A673 (cell line): ENCODE measurements around the gene MS4A10. TPM values are rescaled to one million over a fixed set of nuclear protein-coding genes. Genes with fewer than 3 reads are reported as not detected.

ENCODE experiments used
- BruUV-seq: library from RNA; stranded (reverse); fragments of 400-500 nt; replicated peaks from 2 replicates; lab custom pipeline; 2021; lab: Mats Ljungman, UMichigan
- CTCF ChIA-PET: fragments of 300-600 bp; sonication (Branson Sonifier 250); formaldehyde crosslinking; loops from one replicate; lab custom pipeline; 2022; ENCODE audit warnings: antibody characterized with exemption; lab: Charles Lee
- POLR2A ChIA-PET: fragments of 300-600 bp; sonication (Branson Sonifier 250); formaldehyde crosslinking; loops from one replicate; lab custom pipeline; 2022; ENCODE audit warnings: antibody characterized with exemption; ENCODE audit not compliant: low non-redundant PET; lab: Charles Lee
- DNase-seq: peaks from one replicate; pipeline ENCODE4 v3.0.0-alpha.2; 2015; ENCODE audit warnings: low spot score
- H3K27ac ChIP-seq: fragments of 200-600 bp; sonication (generic); 2 replicates; pipeline ENCODE4 v1.5.1; 2016; ENCODE audit warnings: mixed run types, low read depth, mild to moderate bottlenecking, mixed read lengths, antibody characterized with exemption, low read length; ENCODE audit not compliant: poor library complexity, severe bottlenecking
- H3K27me3 ChIP-seq: fragments of 200-600 bp; sonication (generic); replicated peaks from 2 replicates; pipeline ENCODE4 v1.6.1; 2017; ENCODE audit warnings: mixed run types, low read depth, mild to moderate bottlenecking, mixed read lengths, antibody characterized with exemption, low read length; ENCODE audit not compliant: insufficient read depth, poor library complexity
- H3K36me3 ChIP-seq: fragments of 200-600 bp; sonication (generic); 2 replicates; pipeline ENCODE4 v1.6.1; 2016; ENCODE audit warnings: mixed run types, mild to moderate bottlenecking, mixed read lengths, antibody characterized with exemption, low read length; ENCODE audit not compliant: insufficient read depth, poor library complexity, severe bottlenecking
- H3K4me1 ChIP-seq: fragments of 200-600 bp; sonication (generic); 2 replicates; pipeline ENCODE4 v1.6.1; 2017; ENCODE audit warnings: mixed run types, mild to moderate bottlenecking, mixed read lengths, antibody characterized with exemption, low read length; ENCODE audit not compliant: insufficient read depth, poor library complexity, severe bottlenecking
- H3K4me3 ChIP-seq: fragments of 200-600 bp; sonication (generic); 2 replicates; pipeline ENCODE4 v1.5.1; 2016; ENCODE audit warnings: low read depth, mixed run types, mild to moderate bottlenecking, mixed read lengths, low read length; ENCODE audit not compliant: poor library complexity, severe bottlenecking
- H3K9me3 ChIP-seq: fragments of 200-600 bp; sonication (generic); 2 replicates; pipeline ENCODE4 v1.6.1; 2016; ENCODE audit warnings: mixed run types, low read depth, mild to moderate bottlenecking, mixed read lengths, antibody characterized with exemption, low read length; ENCODE audit not compliant: poor library complexity, severe bottlenecking
- CTCF ChIP-seq: fragments of 300-800, 200-600 bp; sonication (generic); conservative IDR thresholded peaks from 2 replicates; pipeline ENCODE4 v1.5.1; 2017; ENCODE audit warnings: low read depth, mild to moderate bottlenecking, antibody characterized with exemption, low read length, moderate library complexity, mixed read lengths
- EZH2 ChIP-seq: fragments of 200-600 bp; sonication (generic); IDR thresholded peaks from 2 replicates; pipeline ENCODE4 v1.6.1; 2017; ENCODE audit warnings: borderline replicate concordance, low read depth, mild to moderate bottlenecking, mixed read lengths, antibody characterized with exemption, low read length; ENCODE audit not compliant: poor library complexity, severe bottlenecking
- intact Hi-C: fragments of 100-400 bp; cut with micrococcal nuclease; formaldehyde crosslinking; loops from one replicate; pipeline ENCODE4 v1.10.0; 2022; ENCODE audit not compliant: unreplicated experiment
- total RNA-seq: library from RNA; stranded (reverse); gene quantifications from 2 replicates; pipeline ENCODE4 v1.2.3, GENCODE V29; 2021

Gene MS4A10
- total RNA-seq, 1 experiment from 2014 or later: not detected

DNA sequence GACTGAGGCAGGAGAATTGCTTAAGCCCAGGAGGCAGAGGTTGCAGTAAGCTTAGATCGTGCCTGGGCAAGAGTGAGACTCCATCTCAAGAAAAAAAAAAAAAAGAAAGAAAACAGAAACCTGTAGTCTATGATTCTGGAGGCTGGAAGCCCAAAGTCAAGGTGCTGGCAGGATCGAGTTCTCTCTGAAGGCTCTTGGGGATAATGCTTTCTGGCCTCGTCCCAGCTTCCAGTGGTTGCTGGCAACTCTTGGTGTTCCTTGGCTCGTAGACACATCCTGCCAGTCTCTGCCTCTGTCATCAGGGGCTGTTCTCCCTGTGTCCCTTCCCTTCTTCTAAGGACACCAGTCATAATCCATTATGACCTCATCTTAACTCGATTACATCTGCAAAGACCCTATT is 40.0 kb downstream of the MS4A10 start:
- intact Hi-C loops: no loop called here
- Histone ChIP-seq H3K36me3 (no peaks in the 10 kb centered on the region), H3K9me3 (no peaks in the 10 kb centered on the region), H3K4me3 (no peak overlapping the region), H3K27me3 (no peaks in the 10 kb centered on the region), H3K27ac (no peak overlapping the region), H3K4me1 (no peaks in the 10 kb centered on the region)
- no TSS peak for BruUV-seq
- no peak for DNase-seq
- TF ChIP-seq EZH2: no peak
- no peak for TF ChIP-seq CTCF
- ChIA-PET POLR2A (interaction anchor here (0.6 kb wide), 1 partner anchor 47 kb away, joined by 4 read pairs; no protein-coding TSS in a partner anchor), CTCF (no interaction called here)

DNA sequence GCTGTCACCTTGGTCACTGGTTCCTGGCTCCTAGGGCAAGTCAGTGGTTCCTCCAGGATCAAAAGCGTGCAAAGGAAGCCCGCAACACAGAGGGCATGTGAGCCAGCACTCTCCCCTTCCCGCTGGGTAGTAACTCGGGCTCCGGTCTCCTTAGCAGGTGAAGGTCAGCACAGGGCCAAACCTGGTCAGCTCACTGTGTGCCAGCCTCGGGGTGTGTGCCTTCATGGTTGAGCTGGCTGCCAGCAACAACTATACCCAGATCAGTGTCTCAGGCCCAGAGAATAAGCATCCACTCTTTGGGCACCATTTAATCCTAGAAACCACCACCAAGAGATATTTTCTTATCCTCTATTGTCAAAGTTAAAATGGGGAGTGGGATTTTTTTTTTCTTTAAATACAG is 40.7 kb downstream of the MS4A10 start:
- H3K4me3 ChIP-seq: no peak overlapping the region
- intact Hi-C loops: no loop called here
- CTCF ChIA-PET: no interaction called here
- no peaks in the 10 kb centered on the region for H3K4me1 ChIP-seq
- DNase-seq: no peak
- POLR2A ChIA-PET: no interaction called here
- H3K9me3 ChIP-seq: no peaks in the 10 kb centered on the region
- H3K36me3 ChIP-seq: no peaks in the 10 kb centered on the region
- TF ChIP-seq CTCF (no peak), EZH2 (no peak)
- no peak overlapping the region for H3K27ac ChIP-seq
- BruUV-seq: no TSS peak
- H3K27me3 ChIP-seq: no peaks in the 10 kb centered on the region

GRCh38 chr11:60830478-60831142 is 45.5 kb downstream of the MS4A10 start:
- Histone ChIP-seq H3K4me1 (no peaks in the 10 kb centered on the region), H3K36me3 (no peaks in the 10 kb centered on the region), H3K27me3 (peaks cover 5% of the 10 kb centered on the region), H3K9me3 (no peaks in the 10 kb centered on the region), H3K27ac (no peak overlapping the region), H3K4me3 (no peak overlapping the region)
- no TSS peak for BruUV-seq
- intact Hi-C loops: loop anchor here (1.0 to 5.0 kb wide), 5 partner anchors 58 to 357 kb away; partner anchors contain the start of gene PRPF19
- ChIA-PET CTCF (interaction anchor here (0.6 to 2.4 kb wide), 9 partner anchors 16 to 357 kb away, joined by 3 to 34 read pairs (median 4); no protein-coding TSS in a partner anchor), POLR2A (no interaction called here)
- TF ChIP-seq EZH2: no peak
- TF ChIP-seq CTCF: no peak
- DNase-seq: no peak
